ENCODE measurements around the gene OR8A1.

- TF ChIP-seq CTCF (IDR thresholded peaks at IDR 0.05; ENCODE audit: insufficient read depth, low read depth, low read length) (no peak), EZH2 (IDR thresholded peaks at IDR 0.05; ENCODE audit: insufficient read depth, low read length) (no peak)
These were observed 32.4 kb downstream of the OR8A1 start for GRCh38 chr11:124602193-124602592.

Data from astrocyte (in vitro differentiated cells and primary cell).